GM18873 (cell line): ENCODE results near the gene RASL10B.
"Not testable (repeated sequence)": the region's sequence is repeated elsewhere in the genome, so short reads cannot be mapped to it uniquely, and the experiment has no call there.

Experiments
- ATAC-seq: cut with Tn5 transposase; IDR thresholded peaks from one replicate; pipeline ENCODE4 v1.9.1; 2021; ENCODE audit warnings: mild to moderate bottlenecking, moderate library complexity, moderate number of reproducible peaks; ENCODE audit not compliant: unreplicated experiment, low FRiP score

The RASL10B gene

DNA sequence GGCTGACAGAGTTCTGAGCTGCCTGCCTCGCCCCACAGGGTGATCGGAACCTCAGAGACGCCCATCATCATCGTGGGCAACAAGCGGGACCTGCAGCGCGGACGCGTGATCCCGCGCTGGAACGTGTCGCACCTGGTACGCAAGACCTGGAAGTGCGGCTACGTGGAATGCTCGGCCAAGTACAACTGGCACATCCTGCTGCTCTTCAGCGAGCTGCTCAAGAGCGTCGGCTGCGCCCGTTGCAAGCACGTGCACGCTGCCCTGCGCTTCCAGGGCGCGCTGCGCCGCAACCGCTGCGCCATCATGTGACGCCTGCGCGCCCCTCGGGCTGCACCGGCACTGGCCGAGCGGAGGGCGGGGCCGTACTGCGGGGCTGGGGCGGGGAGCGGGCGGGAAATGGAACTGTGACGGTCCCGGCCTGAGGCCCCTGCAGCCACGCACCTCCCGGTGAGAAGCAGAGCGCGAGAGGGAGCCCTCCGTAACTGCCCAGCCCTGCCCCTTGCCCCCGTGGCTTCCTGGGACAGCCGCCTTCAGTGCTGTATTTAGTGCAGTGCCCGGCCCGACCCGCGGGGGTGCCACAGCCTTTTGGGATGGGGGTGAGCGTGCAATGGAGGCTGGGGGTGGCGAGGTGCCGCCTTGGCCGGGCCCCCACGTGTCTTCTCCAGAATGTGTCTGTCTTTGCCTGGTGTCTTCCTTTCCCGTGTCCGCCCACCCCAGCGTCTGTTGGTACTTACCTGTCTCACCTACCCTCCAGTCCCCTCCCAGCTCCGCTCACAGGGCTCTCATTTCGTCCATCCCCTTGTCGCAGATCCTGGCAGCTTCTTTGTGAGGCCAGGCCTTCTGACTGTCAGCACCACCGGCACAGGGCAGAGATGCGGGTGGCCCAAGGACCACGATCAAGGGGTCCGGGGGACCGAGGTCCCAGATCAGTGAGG lies 9.8 kb downstream of the RASL10B start:
- no peak for ATAC-seq

DNA sequence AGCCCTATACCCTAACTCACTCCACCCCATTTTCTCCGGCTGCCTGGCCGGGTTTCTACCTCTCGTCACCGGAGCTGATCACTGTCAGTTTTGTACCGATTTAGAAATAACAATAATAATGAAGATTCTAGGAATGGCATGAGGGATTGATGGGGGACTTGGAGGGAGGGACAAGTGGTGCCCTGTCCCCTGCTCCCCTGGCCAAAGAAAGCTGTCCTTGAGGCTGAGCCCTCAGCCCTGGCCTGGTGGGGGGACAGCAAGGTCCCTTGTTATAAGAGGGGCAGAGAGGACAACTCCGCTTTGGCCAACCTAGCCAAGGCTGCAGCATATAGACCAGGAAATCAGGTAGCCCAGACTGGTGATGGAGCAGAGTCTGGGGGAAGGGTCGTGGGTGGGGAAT lies 11.1 kb downstream of the RASL10B start:
- ATAC-seq: no peak

DNA sequence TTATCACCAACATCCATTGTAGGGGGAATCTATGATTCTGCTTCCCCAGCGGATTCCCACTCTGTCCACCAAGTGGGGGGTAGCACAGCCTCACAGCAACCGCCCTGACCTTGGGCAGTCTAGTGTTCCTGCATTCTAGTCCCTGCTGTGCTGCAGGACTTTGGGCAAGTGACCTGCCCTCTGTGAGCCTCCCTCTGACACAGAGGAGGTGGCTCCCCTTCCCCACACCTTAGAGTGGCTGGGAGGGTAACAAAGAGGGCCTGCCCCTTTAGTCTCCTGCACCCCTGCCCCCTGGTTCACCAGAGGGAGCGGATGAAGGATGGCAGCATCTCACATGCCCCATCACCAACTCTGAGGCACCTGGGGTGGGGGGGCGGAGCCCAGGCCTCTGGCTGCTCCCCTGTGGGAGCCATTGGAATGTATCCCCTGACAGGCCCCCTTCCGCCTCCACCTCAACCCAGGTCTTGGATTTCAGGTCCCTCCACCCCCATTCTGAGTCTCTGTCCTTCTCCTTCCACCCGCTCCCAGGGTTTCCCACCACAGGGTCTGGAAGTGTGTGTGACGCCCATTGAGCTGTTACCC lies 11.5 kb downstream of the RASL10B start:
- no peak for ATAC-seq

DNA sequence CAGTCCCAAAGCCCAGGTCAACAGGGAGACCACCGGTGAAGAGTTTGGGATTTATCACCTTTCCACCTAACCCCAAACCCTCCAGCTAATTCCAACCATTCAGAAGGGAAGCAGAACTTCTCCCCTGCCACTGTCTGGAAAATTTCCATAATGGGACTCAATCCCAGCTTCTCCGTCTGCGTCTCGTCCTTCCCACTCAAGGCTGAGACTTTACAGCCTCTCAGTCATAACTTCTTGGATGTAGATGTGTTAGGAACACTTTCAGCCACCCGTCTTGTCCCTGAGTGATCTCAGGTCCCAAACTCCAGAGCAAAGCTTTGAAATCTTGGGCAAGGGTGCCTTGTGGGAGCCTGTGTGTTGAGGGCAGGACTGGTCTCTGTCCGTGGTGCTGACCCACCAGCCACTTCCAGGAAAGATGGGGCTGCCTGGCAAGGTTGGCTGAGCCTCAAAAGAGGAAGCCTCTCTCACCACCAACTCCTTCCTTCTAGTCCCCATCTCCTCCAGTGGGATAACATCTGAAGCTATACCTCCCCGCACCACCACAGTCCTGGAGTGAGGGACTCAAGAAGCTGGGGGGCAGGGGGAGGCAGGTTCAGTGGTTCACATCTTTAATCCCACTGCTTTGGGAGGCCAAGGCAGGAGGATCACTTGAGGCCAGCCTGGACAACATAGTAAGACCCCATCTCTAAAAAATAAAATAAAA lies 12.3 kb downstream of the RASL10B start:
- ATAC-seq: no peak

DNA sequence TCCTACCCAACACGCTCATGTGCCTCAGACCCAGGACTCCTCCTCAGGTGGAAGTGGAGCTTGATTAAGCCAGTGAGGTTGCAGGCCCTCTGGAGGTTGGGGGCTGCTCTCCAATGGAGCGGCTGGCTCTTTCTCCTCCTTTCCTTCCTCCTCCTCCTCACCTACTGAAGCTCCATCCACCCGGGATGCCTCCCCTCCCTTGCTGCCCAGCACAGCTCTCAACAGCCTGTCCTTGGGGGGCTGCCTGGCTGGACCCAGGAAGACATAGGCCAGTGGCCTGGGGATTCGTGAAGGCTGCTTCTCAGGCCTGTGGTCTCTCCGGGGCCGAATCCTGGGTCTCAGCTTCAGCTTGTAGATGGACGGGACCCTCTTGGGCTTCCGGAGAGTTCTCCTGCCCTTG lies 13.4 kb downstream of the RASL10B start:
- ATAC-seq: no peak

DNA sequence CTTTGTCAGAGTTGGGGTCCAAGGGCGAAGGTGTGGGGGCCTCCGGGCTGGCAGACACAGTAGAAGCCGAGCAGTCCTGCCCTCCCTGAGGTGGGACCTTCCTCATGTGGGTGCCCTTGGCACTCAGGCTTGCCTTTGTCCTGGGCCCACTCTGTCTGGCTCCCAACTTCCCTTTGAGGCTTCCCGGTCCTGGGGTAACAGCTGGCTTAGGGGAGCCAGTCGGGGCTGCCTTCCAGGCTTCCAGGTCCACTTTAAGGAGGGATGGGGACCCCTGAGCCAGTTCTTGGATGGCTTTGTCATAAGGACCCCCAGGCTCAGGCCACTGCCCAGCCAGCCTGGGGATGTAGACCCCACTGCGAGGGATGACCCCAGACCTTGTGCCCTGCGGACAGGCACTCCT lies 13.8 kb downstream of the RASL10B start:
- ATAC-seq: no peak

DNA sequence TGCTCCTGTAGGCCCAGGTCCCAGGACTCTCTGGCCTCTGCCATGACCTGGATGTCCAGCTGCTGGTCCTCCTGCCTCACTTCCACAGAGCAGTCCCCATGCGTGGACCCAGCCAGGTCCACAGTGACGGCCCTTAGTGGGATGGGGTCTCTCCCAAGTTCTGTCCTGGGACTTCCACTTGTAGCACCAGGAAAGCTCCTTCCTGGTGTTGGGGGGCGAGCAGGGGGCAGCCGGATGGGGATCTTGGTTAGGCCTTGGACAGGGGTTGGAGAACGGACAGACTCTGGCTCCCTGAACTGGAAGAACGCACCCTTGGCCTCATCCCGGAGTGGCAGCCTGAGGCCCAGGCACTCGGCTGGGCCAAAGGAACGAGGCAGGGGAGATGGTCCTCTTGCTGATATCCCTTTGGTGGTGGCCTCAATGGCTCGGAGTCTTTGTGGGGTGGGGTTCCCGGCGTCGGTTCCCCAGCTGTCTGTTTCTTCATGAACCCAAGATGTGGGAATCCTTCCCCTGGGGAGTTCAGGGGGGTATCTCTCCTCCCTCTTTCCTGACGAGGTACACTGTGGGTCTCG lies 14.4 kb downstream of the RASL10B start:
- ATAC-seq: no peak

DNA sequence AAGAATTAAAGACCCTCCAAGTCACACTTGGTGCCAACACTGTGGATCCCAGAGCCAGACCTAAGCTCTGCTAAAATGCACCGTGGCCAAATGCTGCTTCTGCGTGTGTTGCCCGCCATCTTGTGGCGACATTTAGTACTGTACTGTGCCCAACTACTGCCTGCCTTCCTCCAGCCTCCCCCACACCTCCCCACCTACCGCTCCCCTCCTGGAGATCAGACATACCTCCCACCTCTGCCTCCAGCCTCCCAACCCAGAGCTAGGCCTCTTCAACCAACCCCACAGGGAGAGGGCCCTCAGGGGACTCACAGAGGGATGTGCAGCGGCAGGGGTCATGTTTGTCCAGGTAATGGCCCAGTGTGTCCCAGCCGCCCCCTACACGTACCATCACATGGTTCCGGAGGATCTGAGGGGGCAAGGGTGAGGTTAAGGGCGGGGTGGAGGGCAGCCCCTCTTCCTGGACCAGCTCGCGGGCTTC lies 16.1 kb downstream of the RASL10B start:
- no peak for ATAC-seq

DNA sequence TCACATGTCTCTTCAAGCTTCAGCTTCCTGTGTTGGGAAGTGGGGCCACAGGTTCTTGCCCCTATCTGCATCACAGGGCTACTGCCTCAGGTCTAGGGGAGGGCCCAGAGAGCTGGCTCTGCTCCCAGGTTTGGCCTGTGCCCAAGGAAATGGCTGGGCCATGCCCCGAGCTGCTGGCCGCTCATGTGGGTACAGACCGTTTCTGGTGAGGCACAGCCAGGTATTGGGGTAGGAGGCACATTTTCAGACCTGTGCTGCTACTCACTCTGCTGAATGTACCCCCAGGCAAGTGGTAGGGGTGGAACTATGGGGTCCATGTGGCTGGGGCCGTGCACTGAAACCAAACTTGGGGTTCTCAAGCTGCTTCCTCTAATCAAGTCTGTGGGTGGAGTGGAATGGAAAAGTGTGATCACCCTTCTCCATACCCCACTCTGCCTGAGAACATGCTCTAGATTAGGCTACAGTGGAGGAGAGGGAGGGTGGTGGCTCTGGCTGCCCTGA lies 17.0 kb downstream of the RASL10B start:
- ATAC-seq: no peak

DNA sequence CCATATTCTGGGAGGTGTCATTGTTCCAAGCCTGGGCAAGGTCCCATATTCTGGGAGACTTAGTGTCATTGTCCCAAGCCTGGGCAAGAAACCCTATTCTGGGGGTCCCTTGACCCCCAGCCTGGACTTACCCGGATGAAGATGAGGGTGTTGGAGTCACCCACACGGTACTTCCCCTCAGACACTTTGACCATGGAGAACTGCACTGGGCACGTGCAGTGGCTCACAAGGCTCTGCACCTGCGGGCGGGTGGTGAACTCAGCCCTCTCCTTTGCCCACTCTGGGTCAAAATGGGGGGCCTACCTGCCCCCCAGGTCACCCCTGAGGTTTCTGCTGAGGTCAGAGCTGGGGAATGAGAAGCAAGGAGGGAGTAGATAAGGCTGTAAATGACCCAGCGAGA lies 17.5 kb downstream of the RASL10B start:
- no peak for ATAC-seq

DNA sequence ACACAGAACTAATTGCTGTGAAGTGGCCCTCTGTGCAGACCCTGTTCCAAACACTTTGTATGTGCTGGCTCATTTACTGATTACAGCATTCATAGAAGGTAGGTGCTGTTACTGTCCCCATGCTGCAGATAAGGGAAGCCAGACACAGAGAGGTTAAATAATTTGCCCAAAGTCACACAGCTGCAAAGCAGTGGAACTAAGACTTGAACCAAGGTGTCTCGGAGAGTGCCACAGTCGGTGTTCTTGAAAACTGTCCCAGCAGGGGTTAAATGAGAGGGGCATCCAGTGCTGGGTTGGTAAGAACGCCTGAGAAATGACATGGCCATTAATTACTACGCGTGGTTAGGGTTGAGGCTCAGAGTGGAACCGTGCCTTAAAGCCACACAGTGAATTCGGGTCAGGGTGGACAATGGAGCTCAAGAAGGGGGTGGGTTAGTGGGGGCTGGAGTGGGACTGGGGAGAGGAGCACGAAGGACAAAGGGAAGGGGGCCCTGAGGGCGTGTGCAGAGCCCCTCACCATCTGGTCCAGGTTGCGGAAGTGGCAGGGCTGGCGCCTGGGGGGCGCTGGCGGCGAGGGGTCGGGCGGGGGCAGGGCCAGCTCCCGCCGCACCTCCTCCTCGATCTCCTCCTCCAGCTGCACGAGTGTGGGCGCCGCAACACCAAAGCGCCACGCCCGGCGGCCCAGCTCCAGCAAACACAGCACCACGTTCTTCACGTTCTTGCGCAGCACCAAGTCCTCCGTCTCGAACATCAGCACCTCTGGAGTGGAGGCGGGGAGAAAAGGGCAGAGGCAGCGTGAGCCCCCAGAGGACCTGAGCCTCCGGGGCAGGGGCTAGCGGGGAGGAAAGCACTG lies 18.3 kb downstream of the RASL10B start:
- ATAC-seq: no peak

DNA sequence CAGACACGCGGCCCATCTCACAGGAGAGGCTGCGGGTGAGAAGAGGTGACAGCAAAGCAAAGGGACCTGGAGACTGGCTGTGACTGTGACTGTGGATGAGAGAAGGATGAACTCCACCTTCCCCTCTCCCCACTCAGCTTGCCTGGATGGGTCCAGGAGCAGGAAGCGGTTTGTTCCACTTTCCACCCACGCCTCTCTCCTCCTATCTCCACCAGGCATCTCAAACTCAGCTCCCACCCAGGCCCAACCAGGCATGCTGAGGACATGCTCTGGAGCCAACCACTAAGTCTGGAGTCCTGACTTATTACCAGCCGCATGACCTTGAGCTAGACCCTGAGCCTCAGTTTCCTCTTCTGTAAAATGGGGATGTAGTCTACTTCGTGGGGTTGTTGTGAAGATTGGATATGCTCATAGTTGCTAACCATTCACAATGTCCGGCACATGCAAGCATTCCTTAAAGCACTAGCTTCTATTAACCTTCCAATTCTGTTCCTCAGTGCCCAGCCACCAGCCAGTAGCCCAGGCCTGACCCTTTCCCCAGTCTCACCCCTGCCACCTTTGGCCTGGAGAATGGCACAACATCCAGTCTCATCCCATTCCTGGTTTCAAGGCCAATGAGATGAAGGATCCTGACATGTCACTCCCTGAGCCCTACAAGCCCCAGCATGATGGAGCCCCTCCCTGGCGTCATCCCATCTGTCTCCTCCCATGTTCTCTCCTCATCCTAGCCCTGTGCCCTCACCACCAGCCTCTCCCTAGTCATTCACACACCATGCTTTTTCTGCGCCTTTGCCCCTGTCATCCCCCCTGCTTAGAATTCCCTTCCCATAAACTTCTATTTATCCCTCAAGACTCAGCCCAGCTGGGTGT lies 19.3 kb downstream of the RASL10B start:
- no peak for ATAC-seq

DNA sequence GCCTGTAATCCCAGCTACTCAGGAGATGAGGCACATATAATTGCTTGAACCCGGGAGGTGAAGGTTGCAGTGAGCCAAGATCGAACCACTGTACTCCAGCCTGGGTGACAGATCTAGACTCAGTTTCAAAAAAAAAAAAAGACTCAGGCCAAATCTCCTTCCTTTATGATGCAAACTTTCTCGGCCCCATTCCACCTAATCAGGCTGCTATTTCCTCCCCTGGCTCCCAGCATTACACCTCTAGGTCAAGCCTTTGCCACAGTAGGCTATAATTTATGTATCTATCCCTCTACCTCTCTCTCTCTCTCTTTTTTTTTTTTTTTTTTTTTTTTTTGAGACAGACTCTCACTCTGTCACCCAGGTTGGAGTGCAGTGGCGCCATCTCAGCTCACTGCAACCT lies 20.1 kb downstream of the RASL10B start:
- not testable (repeated sequence) for ATAC-seq

DNA sequence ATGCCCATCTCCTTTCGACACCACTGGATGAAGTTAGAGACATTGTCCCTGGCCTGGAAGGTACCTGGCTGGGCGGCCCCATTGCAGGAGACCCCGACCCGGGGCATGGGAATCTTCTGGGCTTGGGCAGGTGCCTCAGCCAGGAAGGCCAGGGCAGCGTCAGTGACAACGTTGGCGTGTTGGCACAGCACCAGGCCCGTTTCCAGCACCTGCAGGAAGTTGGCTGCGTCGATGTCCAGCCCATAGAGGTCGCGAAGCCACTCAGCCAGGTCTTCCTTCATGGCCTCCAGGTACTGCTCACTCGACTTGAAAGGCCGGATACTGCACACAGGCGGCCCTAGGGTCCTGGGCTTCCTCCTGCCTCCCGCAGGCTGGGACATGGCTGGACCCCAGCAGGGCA lies 21.0 kb downstream of the RASL10B start:
- ATAC-seq: no peak

DNA sequence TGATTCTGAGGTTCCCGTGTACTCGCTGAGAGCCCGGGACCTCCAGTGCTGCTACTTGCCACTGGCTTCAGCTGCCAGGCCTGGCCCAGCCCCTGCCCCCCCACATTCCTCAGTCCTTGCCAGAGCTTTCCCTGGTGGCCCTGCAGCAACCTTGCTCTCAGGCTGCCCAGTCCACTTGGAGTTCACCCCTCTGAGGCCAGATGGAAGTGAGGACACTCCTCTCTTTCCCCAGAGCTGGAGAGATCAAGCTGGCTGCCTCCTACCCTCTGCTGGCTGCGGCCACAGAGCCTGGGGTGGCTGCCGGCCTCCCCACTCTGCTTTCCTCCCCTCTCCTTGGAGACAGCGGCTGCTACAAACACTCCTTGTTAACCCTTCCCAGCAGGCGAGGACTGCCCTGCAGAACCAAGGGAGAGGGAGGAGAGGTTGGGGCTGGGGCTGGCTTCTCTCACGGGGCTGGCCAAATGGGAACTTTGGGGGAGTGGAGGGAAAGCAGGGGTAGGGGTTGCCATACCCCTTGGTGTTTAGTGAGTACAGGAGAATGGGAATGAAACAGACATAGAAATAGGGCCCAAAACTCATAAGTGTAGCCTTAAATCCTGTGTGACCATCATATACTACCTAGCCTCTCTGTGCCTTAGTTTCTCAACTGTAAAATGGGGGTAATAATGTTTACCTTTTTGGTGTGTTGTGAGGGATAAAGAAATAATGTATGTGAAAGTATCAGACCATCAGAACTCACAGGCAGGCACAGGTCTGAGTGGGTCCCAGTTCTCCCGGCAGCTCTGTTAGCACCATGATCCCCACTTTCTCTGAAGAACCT lies 21.7 kb downstream of the RASL10B start, which contains the start of gene GAS2L2:
TSS of gene GAS2L2 (minus strand) at position 295 of the 820 bp plus-strand sequence. CDS start 389 bp downstream, outside the sequence.
- no peak for ATAC-seq

DNA sequence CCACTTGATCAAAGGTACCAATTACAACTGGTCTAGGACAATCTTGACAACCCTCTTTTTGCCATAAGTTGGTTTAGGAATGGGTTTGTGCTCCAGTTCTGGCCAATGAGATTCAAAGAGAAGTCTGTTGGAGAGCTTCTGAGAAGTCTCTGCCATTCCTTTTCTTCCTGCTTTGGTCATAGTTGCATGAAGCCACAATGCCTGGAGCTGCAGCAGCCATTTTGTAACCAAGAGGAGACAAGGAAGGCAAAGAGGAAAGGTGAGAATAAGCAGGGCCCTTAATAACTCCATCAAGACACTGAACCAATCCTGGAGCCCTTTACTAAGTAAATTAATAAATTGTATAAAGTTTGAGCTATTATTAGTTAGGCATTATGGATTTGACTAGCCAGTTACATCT lies 25.8 kb downstream of the RASL10B start:
- no peak for ATAC-seq

DNA sequence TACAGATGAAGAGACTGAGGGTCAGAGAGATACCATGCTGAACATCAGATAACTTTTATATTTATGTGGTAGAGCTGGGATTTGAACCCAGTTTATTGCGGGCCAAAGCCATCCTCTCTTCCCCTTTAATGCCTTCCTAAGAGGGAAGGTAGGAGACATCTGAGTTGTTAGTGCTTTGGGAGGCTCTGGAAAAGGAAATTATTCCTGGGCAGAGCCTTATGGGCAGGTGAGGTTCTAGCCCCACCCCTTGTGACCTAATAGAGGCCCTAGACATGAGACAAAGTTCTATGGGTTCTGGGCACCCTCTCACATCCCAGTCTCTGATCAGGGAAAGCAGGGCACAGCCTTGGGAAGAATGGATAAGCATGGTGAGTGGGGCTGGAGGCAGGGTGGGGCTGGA lies 29.1 kb downstream of the RASL10B start, which contains the start of gene C17orf50:
TSS of gene C17orf50 (plus strand) at position 301 of the 400 bp plus-strand sequence. CDS start at position 356, 55 bp downstream.
- ATAC-seq: no peak

DNA sequence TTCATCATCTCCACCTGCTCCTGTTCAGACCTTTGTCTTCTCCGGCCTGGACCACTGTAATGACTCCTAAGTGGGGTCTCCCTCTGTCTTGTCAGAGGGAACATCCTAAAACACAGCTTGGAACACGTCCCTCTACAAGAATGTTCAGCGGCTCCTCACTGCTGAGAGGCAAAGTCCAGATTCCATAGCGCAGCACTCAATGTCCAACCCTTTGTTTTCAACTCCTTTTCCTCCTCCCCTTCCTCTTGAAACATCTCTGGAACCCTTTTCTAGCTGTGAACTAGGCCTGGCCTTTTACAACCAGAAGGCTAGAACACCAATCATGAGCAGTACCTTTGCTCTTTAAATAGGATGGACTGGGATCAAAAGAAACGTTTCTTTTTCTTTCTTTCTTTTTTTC lies 30.2 kb downstream of the RASL10B start:
- ATAC-seq: no peak
